A172 (cell line): ENCODE measurements around the gene OPCML. TPM values are rescaled to one million over a fixed set of nuclear protein-coding genes. Genes with fewer than 3 reads are reported as not detected.

ENCODE experiments used
- DNase-seq: peaks from one replicate; pipeline ENCODE4 v3.0.0-alpha.2; 2015; ENCODE audit warnings: low spot score
- total RNA-seq: library from RNA; depleted of rRNA; stranded (reverse); fragments of >200 nt; shearing (Covaris generic); gene quantifications from 2 replicates; pipeline ENCODE4 v1.2.3, GENCODE V29; 2014

Gene OPCML
- total RNA-seq, 1 experiment from 2014 or later = not detected

GRCh38 chr11:133409799-133410198, 122.5 kb downstream of the OPCML start:
- DNase-seq = no peak

GRCh38 chr11:133408936-133409335, 123.4 kb downstream of the OPCML start:
- DNase-seq = no peak

- no peak for DNase-seq
These were observed 123.9 kb downstream of the OPCML start for GRCh38 chr11:133408402-133408801.

- DNase-seq = no peak
These were observed 125.8 kb downstream of the OPCML start for GRCh38 chr11:133406489-133406888.

GRCh38 chr11:133403900-133404299, 128.4 kb downstream of the OPCML start:
- DNase-seq = no peak

GRCh38 chr11:133402551-133402950, 129.8 kb downstream of the OPCML start:
- no peak for DNase-seq

- DNase-seq = no peak
These were observed 132.3 kb downstream of the OPCML start for GRCh38 chr11:133399855-133400625.

- no peak for DNase-seq
These were observed 133.0 kb downstream of the OPCML start for GRCh38 chr11:133399294-133399693.

- no peak for DNase-seq
These were observed 141.5 kb downstream of the OPCML start for GRCh38 chr11:133390803-133391202.

- DNase-seq = no peak
These were observed 143.2 kb downstream of the OPCML start for GRCh38 chr11:133388975-133389568.

GRCh38 chr11:133388260-133388659, 144.0 kb downstream of the OPCML start:
- DNase-seq = no peak

- DNase-seq = no peak
These were observed 145.4 kb downstream of the OPCML start for GRCh38 chr11:133386852-133387251.

- no peak for DNase-seq
These were observed 146.0 kb downstream of the OPCML start for GRCh38 chr11:133386262-133386661.

- DNase-seq = no peak
These were observed 146.5 kb downstream of the OPCML start for GRCh38 chr11:133385781-133386180.

- no peak for DNase-seq
These were observed 147.6 kb downstream of the OPCML start for GRCh38 chr11:133384731-133385130.

- no peak for DNase-seq
These were observed 148.6 kb downstream of the OPCML start for GRCh38 chr11:133383689-133384088.

- DNase-seq = no peak
These were observed 149.1 kb downstream of the OPCML start for GRCh38 chr11:133383201-133383600.

GRCh38 chr11:133382131-133382812, 150.0 kb downstream of the OPCML start:
- DNase-seq = no peak

GRCh38 chr11:133381761-133382130, 150.6 kb downstream of the OPCML start:
- no peak for DNase-seq

- DNase-seq = no peak
These were observed 166.2 kb downstream of the OPCML start for GRCh38 chr11:133366147-133366546.

- no peak for DNase-seq
These were observed 169.4 kb downstream of the OPCML start for GRCh38 chr11:133362916-133363315.

GRCh38 chr11:133362156-133362555, 170.1 kb downstream of the OPCML start:
- no peak for DNase-seq

- DNase-seq = no peak
These were observed 170.7 kb downstream of the OPCML start for GRCh38 chr11:133361689-133361994.
